ENCODE measurements around the gene C6orf47. TPM values are rescaled to one million over a fixed set of nuclear protein-coding genes. Genes with fewer than 3 reads are reported as not detected.

C6orf47 gene
- polyA plus RNA-seq, 1 donor from 2014 or later: 17.2 TPM

- Histone ChIP-seq H3K9me3 (ENCODE audit: low read length) (no peaks in the 10 kb centered on the region), H3K4me3 (ENCODE audit: low read length) (peak overlapping the region; percentile 84)
- no peak for TF ChIP-seq EP300 (conservative IDR thresholded peaks at IDR 0.05; ENCODE audit: poor library complexity, severe bottlenecking)
- no peak for TF ChIP-seq CTCF (IDR thresholded peaks at IDR 0.05; ENCODE audit: poor library complexity, severe bottlenecking)
- TF ChIP-seq EZH2 (IDR thresholded peaks at IDR 0.05; ENCODE audit: borderline replicate concordance, insufficient read depth, low read length, poor library complexity, severe bottlenecking): no peak
- no peak for TF ChIP-seq RAD21 (conservative IDR thresholded peaks at IDR 0.05)
- no peak for TF ChIP-seq SMC3 (conservative IDR thresholded peaks at IDR 0.05; ENCODE audit: poor library complexity)
- TF ChIP-seq TAF1 (IDR thresholded peaks at IDR 0.05; ENCODE audit: low read depth): no peak
- TF ChIP-seq, protein P1, sequence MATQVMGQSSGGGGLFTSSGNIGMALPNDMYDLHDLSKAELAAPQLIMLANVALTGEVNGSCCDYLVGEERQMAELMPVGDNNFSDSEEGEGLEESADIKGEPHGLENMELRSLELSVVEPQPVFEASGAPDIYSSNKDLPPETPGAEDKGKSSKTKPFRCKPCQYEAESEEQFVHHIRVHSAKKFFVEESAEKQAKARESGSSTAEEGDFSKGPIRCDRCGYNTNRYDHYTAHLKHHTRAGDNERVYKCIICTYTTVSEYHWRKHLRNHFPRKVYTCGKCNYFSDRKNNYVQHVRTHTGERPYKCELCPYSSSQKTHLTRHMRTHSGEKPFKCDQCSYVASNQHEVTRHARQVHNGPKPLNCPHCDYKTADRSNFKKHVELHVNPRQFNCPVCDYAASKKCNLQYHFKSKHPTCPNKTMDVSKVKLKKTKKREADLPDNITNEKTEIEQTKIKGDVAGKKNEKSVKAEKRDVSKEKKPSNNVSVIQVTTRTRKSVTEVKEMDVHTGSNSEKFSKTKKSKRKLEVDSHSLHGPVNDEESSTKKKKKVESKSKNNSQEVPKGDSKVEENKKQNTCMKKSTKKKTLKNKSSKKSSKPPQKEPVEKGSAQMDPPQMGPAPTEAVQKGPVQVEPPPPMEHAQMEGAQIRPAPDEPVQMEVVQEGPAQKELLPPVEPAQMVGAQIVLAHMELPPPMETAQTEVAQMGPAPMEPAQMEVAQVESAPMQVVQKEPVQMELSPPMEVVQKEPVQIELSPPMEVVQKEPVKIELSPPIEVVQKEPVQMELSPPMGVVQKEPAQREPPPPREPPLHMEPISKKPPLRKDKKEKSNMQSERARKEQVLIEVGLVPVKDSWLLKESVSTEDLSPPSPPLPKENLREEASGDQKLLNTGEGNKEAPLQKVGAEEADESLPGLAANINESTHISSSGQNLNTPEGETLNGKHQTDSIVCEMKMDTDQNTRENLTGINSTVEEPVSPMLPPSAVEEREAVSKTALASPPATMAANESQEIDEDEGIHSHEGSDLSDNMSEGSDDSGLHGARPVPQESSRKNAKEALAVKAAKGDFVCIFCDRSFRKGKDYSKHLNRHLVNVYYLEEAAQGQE (IDR thresholded peaks at IDR 0.05; ENCODE audit: borderline replicate concordance): no peak
- no peak for TF ChIP-seq MXI1 (conservative IDR thresholded peaks at IDR 0.05; ENCODE audit: poor library complexity, severe bottlenecking)
- TF ChIP-seq POLR2AphosphoS5 (IDR thresholded peaks at IDR 0.05): no peak
Observed at GRCh38 chr6:31702405-31702818, 41.8 kb upstream of the C6orf47 start.

DNA sequence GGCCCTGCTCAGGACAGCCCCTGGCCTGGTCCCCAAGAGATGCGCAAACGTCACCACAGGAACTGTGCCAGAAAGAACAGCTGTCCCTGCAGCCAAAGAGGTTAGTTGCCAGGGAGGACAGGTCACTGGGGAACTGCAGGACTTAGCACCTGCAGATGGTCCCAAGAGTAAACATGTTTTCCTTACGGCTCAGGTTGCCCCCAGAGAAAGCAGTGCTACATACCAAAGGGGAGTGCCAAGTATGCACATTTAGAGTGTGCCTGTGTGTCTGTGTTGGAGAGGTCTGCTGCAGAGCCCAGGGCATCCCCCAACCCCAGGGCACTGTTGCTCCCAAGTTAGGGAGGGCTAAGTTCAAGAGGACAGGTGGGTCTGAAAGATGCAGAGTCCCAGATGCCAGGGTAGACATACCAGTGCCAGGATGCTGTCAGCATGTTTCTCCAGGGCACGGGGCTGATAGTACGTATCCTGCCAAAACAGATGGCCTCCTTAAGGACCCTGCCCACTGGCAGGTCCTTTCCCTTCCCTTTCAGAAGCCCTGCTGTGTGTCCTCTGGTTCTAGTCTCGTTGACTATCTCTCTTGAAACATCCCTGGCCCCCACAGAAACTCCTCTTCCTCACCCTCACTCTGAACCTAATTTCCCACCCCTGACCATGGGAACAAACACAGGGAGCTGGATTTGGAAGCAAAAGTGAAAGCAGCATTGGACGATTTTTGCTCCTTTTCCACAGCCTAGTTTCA lies 41.3 kb upstream of the C6orf47 start:
- Histone ChIP-seq H2AFZ (ENCODE audit: low read depth, low read length) (peak overlapping the region; percentile 88), H3K4me3 (ENCODE audit: low read length) (peak overlapping the region; percentile 84)

More at GRCh38 chr6:31702405-31702818, 41.8 kb upstream of the C6orf47 start:
- Histone ChIP-seq H3K9me2 (ENCODE audit: insufficient read depth, low read length) (no peaks in the 10 kb centered on the region), H3F3A (ENCODE audit: insufficient read depth, low read length, poor library complexity, severe bottlenecking) (no peaks in the 10 kb centered on the region), H3K27me3 (ENCODE audit: insufficient read depth, low read depth, low read length) (no peaks in the 10 kb centered on the region), H3K9ac (ENCODE audit: low read length) (peak overlapping the region; percentile 93), H4K20me1 (ENCODE audit: insufficient read depth) (no peaks in the 10 kb centered on the region), H3K79me2 (replicated peaks; ENCODE audit: insufficient read depth, low read length) (peaks cover 26% of the 10 kb centered on the region), H3K4me2 (ENCODE audit: low read length) (peak overlapping the region; percentile 96), H2AFZ (ENCODE audit: low read depth, low read length) (peak overlapping the region; percentile 88), H3K27ac (ENCODE audit: low read length) (peak overlapping the region; percentile 95), H3K36me3 (ENCODE audit: insufficient read depth, low read length) (no peaks in the 10 kb centered on the region)

More for the DNA sequence above, 41.3 kb upstream of the C6orf47 start:
- peaks cover 26% of the 10 kb centered on the region for H3K79me2 ChIP-seq (replicated peaks; ENCODE audit: insufficient read depth, low read length)
- no peaks in the 10 kb centered on the region for H3K9me2 ChIP-seq (ENCODE audit: insufficient read depth, low read length)
- no peaks in the 10 kb centered on the region for H3F3A ChIP-seq (ENCODE audit: insufficient read depth, low read length, poor library complexity, severe bottlenecking)
- peak overlapping the region; percentile 96 for H3K4me2 ChIP-seq (ENCODE audit: low read length)
- H3K27me3 ChIP-seq (ENCODE audit: insufficient read depth, low read depth, low read length): no peaks in the 10 kb centered on the region
- H3K9me3 ChIP-seq (ENCODE audit: low read length): no peaks in the 10 kb centered on the region
- peak overlapping the region; percentile 93 for H3K9ac ChIP-seq (ENCODE audit: low read length)
- H4K20me1 ChIP-seq (ENCODE audit: insufficient read depth): no peaks in the 10 kb centered on the region
- no peak for TF ChIP-seq EZH2 (IDR thresholded peaks at IDR 0.05; ENCODE audit: borderline replicate concordance, insufficient read depth, low read length, poor library complexity, severe bottlenecking)
- TF ChIP-seq RAD21 (conservative IDR thresholded peaks at IDR 0.05): no peak
- H3K36me3 ChIP-seq (ENCODE audit: insufficient read depth, low read length): no peaks in the 10 kb centered on the region
- H3K27ac ChIP-seq (ENCODE audit: low read length): peak overlapping the region; percentile 95

All from neural cell (in vitro differentiated cells).